ENCODE measurements around the gene DHPS.

The DHPS gene

GRCh38 chr19:12698138-12698537 lies 16.5 kb upstream of the DHPS start:
- no peak for TF ChIP-seq CTCF (IDR thresholded peaks at IDR 0.05)

- no peak for TF ChIP-seq CTCF (IDR thresholded peaks at IDR 0.05)
These were observed 15.0 kb upstream of the DHPS start, which contains the start of gene FBXW9 for GRCh38 chr19:12696366-12697335. TSS of gene FBXW9 (minus strand) at chr19:12696631. CDS start at chr19:12696581, 50 bp downstream.

- no peak for TF ChIP-seq CTCF (IDR thresholded peaks at IDR 0.05)
These were observed 14.3 kb upstream of the DHPS start for GRCh38 chr19:12695997-12696365.

GRCh38 chr19:12695514-12695913 lies 13.8 kb upstream of the DHPS start:
- TF ChIP-seq CTCF (IDR thresholded peaks at IDR 0.05) = no peak

- TF ChIP-seq CTCF (IDR thresholded peaks at IDR 0.05) = no peak
These were observed 13.4 kb upstream of the DHPS start for GRCh38 chr19:12695096-12695495.

GRCh38 chr19:12694641-12695040 lies 13.0 kb upstream of the DHPS start:
- no peak for TF ChIP-seq CTCF (IDR thresholded peaks at IDR 0.05)

- no peak for TF ChIP-seq CTCF (IDR thresholded peaks at IDR 0.05)
These were observed 11.3 kb upstream of the DHPS start for GRCh38 chr19:12692960-12693359.

Measured in LNCAP (cell line).